KOPT-K1 (cell line): ENCODE measurements around the gene SYT13.

ENCODE experiments used
- H3K27ac ChIP-seq: fragments of 200-600 bp; sonication (generic); 2 replicates; pipeline ENCODE4 v1.5.1; 2016; ENCODE audit warnings: antibody characterized with exemption, mild to moderate bottlenecking, low read depth, low read length; ENCODE audit not compliant: poor library complexity, severe bottlenecking
- H3K36me3 ChIP-seq: fragments of 200-600 bp; sonication (generic); 2 replicates; pipeline ENCODE4 v1.5.1; 2017; ENCODE audit warnings: antibody characterized with exemption, mild to moderate bottlenecking, low read length, moderate library complexity; ENCODE audit not compliant: insufficient read depth
- H3K9me3 ChIP-seq: fragments of 200-600 bp; sonication (generic); 2 replicates; pipeline ENCODE4 v1.5.1; 2017; ENCODE audit warnings: antibody characterized with exemption, low read length, mild to moderate bottlenecking; ENCODE audit not compliant: insufficient read depth, poor library complexity, severe bottlenecking

The SYT13 gene, protein sequence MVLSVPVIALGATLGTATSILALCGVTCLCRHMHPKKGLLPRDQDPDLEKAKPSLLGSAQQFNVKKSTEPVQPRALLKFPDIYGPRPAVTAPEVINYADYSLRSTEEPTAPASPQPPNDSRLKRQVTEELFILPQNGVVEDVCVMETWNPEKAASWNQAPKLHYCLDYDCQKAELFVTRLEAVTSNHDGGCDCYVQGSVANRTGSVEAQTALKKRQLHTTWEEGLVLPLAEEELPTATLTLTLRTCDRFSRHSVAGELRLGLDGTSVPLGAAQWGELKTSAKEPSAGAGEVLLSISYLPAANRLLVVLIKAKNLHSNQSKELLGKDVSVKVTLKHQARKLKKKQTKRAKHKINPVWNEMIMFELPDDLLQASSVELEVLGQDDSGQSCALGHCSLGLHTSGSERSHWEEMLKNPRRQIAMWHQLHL

GRCh38 chr11:45285930-45286632 lies at the start of gene SYT13:
SYT13 (minus strand) TSS chr11:45286341; CDS start chr11:45286207, 134 bp downstream.
- H3K9me3 ChIP-seq, result peaks cover 6% of the 10 kb centered on the region
- H3K27ac ChIP-seq, result no peak within 1 kb of the TSS
- H3K36me3 ChIP-seq, result no peaks in the 10 kb centered on the region

DNA sequence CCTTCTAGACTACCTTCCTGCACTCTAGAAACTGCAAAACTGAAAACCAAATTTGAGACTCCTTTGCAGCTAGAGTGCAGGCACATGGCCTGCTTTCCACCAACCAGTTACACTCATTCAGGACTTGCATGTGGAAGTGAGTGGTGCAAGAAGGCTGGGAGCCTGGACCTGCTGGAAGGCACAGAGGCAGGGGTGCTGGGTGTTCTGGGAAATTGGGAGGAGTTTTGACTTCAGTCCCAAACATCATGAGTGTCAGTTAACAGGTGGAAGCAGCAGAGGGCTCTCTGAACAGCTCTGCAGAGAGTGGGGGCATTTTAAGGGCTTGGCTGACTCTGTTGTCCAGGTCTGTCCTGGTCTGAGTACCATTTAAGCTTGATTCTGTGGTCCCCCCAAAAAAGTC lies 49.3 kb upstream of the SYT13 start:
- H3K9me3 ChIP-seq, result no peaks in the 10 kb centered on the region
- H3K27ac ChIP-seq, result no peak overlapping the region
- no peaks in the 10 kb centered on the region for H3K36me3 ChIP-seq

DNA sequence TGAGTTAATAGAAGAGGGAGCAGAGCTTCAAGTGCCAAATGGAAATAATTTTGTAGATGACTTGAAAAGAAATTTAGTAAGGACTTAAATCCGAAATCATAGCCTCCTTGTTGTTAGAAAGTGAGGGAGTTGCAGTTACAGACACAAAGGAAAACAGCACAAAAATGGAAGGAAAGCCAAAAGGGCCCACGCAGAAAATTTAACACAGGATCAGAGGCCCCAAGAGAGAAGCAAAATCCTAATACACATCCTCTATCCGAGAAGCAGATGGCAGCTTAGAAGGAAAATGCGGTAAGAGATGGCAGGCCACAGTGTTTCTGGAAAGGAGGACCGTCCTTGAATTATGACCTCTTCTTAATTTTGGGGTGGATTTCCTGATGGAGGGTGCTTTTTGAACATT lies 48.7 kb upstream of the SYT13 start:
- Histone ChIP-seq H3K9me3 (no peaks in the 10 kb centered on the region), H3K27ac (no peak overlapping the region), H3K36me3 (no peaks in the 10 kb centered on the region)

DNA sequence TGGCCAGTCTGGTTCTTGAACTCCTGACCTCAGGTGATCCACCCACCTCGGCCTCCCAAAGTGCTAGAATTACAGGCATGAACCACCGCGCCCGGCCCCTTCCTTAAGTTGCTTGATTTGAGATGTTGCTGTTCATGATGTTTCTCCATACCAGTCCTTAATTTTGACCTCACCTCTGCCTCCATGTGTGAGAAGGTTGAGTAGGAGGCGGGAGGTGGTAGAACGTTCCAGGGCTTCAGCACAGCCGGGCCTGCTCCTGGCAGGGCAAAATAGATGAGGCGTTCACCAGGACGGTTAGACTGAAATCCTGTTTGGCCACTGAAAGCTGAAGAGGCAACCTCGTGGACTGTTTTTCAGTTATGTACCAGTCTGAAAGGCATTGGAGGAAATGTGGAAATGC lies 48.3 kb upstream of the SYT13 start:
- Histone ChIP-seq H3K36me3 (no peaks in the 10 kb centered on the region), H3K9me3 (no peaks in the 10 kb centered on the region), H3K27ac (no peak overlapping the region)

DNA sequence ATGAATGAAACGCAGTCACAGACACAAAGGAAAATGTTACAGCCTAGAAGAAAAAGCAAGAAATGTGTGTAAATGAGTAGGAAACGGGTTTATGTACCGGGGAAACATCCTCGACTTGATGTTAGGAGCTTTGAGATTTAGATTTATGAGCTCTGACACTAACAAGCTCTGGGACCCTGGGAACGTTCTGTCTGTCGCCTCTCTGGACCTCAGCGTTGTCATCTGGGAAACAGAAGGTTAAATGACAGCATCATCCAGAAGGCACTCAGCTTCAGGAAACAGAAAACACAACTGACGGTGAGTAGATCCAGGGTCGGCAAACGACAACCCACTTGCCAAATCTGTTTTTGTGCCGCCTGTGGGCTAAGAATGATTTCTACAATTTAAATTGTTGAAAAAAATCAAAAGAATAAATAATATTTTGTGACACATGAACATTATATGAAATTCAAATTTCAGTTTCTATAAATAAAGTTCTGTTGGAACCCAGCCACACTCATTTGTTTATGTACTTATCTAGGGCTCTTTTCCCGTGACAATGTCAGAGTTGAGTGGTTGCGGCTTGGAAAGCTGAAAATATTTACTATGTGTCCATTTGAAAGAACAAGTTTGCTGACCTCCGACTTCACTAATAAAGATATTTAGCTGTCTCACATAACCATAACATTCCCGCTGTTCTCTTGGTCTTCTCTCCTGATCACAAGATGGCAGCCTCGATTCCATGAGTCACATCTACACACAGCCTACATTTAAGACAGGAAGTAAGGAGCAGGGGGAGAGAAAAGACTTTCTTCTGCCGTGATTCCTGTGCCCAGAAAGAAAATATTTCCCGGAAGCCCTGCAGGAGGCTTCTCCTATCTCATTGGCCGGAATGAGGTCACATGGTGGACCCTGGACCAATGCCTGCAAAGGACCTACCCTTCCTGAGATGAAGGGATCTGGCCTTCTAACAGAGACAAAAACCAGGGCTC lies 47.1 kb upstream of the SYT13 start:
- no peaks in the 10 kb centered on the region for H3K9me3 ChIP-seq
- H3K36me3 ChIP-seq, result no peaks in the 10 kb centered on the region
- H3K27ac ChIP-seq, result no peak overlapping the region

- peaks cover 5% of the 10 kb centered on the region for H3K9me3 ChIP-seq
Observed at GRCh38 chr11:45332276-45332934, 46.3 kb upstream of the SYT13 start.

GRCh38 chr11:45331839-45332238 lies 45.7 kb upstream of the SYT13 start:
- Histone ChIP-seq H3K9me3 (peaks cover 11% of the 10 kb centered on the region), H3K36me3 (no peaks in the 10 kb centered on the region), H3K27ac (no peak overlapping the region)

More at GRCh38 chr11:45332276-45332934, 46.3 kb upstream of the SYT13 start:
- H3K27ac ChIP-seq, result no peak overlapping the region
- no peaks in the 10 kb centered on the region for H3K36me3 ChIP-seq

- Histone ChIP-seq H3K36me3 (no peaks in the 10 kb centered on the region), H3K27ac (no peak overlapping the region), H3K9me3 (peaks cover 24% of the 10 kb centered on the region)
Observed at GRCh38 chr11:45328726-45329125, 42.6 kb upstream of the SYT13 start.

GRCh38 chr11:45324459-45324858 lies 38.3 kb upstream of the SYT13 start:
- no peak overlapping the region for H3K27ac ChIP-seq
- no peaks in the 10 kb centered on the region for H3K36me3 ChIP-seq
- peaks cover 24% of the 10 kb centered on the region for H3K9me3 ChIP-seq

- peaks cover 24% of the 10 kb centered on the region for H3K9me3 ChIP-seq
- H3K27ac ChIP-seq, result no peak overlapping the region
- no peaks in the 10 kb centered on the region for H3K36me3 ChIP-seq
Observed at GRCh38 chr11:45323601-45324249, 37.6 kb upstream of the SYT13 start.

DNA sequence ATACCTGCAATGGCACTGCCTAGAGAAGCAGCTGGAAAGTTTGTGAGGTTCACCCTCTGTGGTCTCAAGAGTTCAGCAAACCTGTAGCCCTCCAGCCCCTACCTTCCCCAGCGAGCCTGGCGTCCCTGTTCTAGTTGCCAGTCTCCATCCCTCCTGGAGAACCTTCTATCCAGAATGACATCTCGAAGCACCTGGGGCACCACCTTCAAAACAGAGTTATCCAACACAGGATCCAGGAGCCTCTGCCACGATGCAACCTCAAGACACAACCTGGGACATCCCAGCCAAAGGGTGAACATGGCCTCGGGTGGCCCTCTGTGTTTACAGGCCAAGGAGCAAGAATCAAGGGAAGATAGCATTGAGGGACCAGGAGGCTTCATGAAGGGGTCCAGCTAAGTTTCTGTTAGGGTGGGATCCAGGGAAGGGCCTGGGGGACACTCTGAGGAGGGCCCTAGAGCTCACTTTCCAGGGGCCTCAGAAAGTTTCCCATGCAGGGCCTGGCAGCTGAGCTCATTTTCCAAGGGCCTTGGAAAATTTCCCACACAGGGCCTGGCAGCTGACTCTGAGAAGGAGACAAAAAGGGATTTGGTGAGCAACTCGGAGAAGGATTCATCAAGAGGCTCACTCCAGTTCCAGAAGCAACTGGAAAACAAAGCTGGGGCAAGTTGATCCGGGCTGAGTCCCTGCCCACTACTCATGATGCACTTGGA lies 36.9 kb upstream of the SYT13 start:
- Histone ChIP-seq H3K27ac (no peak overlapping the region), H3K36me3 (no peaks in the 10 kb centered on the region), H3K9me3 (peaks cover 24% of the 10 kb centered on the region)

GRCh38 chr11:45322111-45322705 lies 36.1 kb upstream of the SYT13 start:
- H3K9me3 ChIP-seq, result peaks cover 17% of the 10 kb centered on the region
- H3K36me3 ChIP-seq, result no peaks in the 10 kb centered on the region
- no peak overlapping the region for H3K27ac ChIP-seq

GRCh38 chr11:45321669-45322068 lies 35.5 kb upstream of the SYT13 start:
- no peak overlapping the region for H3K27ac ChIP-seq
- peaks cover 11% of the 10 kb centered on the region for H3K9me3 ChIP-seq
- H3K36me3 ChIP-seq, result no peaks in the 10 kb centered on the region
